ENCODE results near the gene HPN. TPM values are rescaled to one million over a fixed set of nuclear protein-coding genes. Genes with fewer than 3 reads are reported as not detected.

HPN gene
- total RNA-seq, 1 donor from 2014 or later = not detected

GRCh38 chr19:35079826-35080225 lies 38.3 kb downstream of the HPN start:
- DNase-seq (ENCODE audit: extremely low read depth, low read depth, low spot score) = no peak

- DNase-seq (ENCODE audit: extremely low read depth, low read depth, low spot score) = no peak
Observed at GRCh38 chr19:35080613-35081170, 39.2 kb downstream of the HPN start.

DNA sequence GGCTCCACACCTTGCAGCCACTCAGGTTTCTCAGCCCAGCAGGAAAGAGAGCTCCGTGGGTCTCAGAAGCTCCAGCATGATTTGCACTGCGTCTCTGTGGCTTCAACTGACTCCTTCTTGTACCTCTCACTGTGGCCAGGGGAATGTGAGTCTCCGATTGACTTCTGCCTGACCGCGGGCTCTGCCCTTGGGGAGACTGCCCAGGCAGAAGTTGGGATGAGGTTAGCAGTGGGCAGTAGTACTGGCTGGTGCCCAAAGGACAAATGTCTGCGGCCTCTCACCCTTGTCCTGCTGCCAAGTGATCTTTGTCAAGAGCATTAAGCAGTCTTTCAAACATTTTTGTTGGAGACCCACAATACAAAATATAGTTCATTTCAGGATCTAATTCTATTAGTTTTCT lies 39.7 kb downstream of the HPN start:
- DNase-seq (ENCODE audit: extremely low read depth, low read depth, low spot score) = no peak

DNA sequence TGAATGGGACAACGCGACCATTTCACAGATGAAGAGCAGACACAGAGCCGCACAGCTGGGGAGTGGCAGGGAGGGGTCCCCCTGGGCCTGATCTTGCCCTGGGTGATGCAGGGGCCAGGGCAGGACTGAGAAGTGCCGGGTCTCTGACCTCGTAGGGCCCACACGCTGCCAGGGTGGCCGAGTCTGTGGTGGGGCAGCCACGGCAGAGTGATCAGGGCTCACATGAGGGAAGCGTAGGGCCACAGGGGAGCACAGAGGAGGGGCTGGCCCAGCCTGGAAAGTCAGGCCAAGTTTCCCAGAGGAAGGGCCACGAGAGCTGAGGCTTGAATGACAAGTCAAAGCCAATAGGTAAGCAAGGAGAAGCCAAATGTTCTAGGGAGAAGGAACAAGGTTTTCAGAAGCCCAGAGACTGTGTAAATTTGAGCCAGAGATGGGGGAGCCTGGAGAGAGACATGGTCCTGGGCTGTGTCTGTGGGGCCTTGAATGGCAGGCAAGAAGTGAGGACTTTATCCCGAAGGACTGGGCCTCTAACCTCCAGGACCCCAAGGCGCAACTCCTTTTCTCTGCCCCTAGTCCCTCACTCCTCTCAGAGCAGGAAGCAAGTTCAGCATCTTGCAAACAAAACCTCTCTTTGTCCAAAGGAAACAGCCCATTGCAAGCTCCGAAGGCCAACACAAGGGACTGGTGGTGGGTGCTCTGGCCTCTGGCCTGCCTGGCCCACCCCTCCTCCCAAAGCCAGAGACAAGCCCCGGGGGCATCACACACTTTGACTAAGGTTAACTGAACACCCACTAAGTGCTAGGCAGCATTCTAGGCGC lies 42.4 kb downstream of the HPN start:
- DNase-seq (ENCODE audit: extremely low read depth, low read depth, low spot score) = no peak

GRCh38 chr19:35084509-35084762 lies 42.9 kb downstream of the HPN start:
- no peak for DNase-seq (ENCODE audit: extremely low read depth, low read depth, low spot score)

- DNase-seq (ENCODE audit: extremely low read depth, low read depth, low spot score) = no peak
Observed at GRCh38 chr19:35085947-35086346, 44.4 kb downstream of the HPN start.

- DNase-seq (ENCODE audit: extremely low read depth, low read depth, low spot score) = no peak
Observed at GRCh38 chr19:35086455-35086854, 44.9 kb downstream of the HPN start.

DNA sequence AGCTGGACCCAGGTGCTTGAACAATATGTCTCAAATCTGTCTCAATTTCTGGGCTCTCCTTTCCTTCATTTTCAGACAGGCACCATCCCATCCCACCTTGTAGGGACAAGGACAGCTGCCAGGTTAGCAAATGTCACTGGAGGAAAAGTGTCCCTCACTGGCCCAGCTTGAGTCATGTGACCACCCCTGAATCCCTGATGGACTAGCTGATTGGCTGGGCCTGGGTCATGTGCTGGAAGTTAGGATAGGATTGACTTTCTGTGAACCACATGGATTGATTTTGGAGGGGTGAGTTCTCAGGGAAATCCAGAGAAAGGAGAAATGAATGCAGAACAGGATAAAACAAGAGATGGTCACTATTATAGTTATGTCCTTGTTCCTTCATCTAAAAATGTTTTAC lies 45.9 kb downstream of the HPN start:
- DNase-seq (ENCODE audit: extremely low read depth, low read depth, low spot score) = no peak

GRCh38 chr19:35088131-35088913 lies 46.8 kb downstream of the HPN start:
- DNase-seq (ENCODE audit: extremely low read depth, low read depth, low spot score) = no peak

- no peak for DNase-seq (ENCODE audit: extremely low read depth, low read depth, low spot score)
Observed at GRCh38 chr19:35089554-35089953, 48.0 kb downstream of the HPN start.

- DNase-seq (ENCODE audit: extremely low read depth, low read depth, low spot score) = no peak
Observed at GRCh38 chr19:35090160-35090505, 48.6 kb downstream of the HPN start.

DNA sequence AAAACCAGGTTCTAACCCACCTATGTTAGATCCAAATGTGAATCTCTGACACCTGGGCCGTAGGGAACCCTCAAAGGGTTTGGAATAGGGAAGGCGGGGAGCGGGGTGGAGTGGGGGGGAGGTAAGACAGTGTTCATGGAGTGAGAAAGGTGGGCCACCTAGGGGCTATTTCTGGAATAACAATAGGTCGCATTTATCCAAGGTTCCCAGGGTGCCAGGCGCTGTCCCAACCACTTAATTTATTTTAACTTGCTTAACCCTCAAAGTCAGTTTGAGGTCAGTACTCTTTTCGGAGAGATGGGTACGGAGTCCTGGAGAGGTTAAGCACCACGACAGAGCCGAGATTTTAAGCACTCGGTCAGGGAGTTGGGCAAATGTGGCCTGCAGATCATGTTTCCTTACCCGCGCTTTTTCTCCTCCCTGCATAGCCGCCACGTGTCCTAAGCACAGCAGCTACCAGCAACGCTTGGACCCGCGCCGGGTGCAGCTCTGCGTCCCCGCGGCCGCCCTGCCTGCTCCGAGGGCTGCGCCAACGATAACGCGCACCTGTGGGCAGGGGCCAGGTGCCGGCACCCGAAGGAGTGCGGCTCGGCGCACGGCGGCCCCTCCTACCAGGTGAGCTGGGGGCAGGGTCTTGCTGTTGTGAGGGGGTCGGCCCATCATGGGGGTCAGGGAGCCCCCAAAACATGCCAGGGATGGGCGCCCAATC lies 49.1 kb downstream of the HPN start:
- DNase-seq (ENCODE audit: extremely low read depth, low read depth, low spot score) = peak; percentile 27

DNA sequence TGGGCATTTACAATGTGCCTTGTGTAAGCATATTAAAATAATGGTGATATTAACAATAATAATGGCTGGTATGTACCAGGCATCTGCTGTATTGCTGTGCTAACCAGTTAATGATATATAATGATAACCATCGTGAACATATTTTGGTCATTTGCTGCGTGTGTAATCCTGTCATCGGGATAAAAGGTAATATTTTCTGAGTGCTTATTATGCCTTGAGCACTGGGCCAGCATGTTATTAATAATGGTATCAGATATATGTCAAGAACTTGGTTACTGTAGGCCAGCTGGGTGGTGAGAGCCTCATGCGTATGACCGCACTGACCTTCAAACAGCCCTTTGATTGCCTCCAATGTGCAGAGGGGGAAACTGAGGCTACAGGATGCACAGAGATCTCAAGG lies 51.9 kb downstream of the HPN start:
- DNase-seq (ENCODE audit: extremely low read depth, low read depth, low spot score) = no peak

GRCh38 chr19:35093941-35094647 lies 52.6 kb downstream of the HPN start:
- DNase-seq (ENCODE audit: extremely low read depth, low read depth, low spot score) = no peak

GRCh38 chr19:35094656-35095055 lies 53.1 kb downstream of the HPN start:
- no peak for DNase-seq (ENCODE audit: extremely low read depth, low read depth, low spot score)

GRCh38 chr19:35095667-35096368 lies 54.3 kb downstream of the HPN start:
- DNase-seq (ENCODE audit: extremely low read depth, low read depth, low spot score) = no peak

DNA sequence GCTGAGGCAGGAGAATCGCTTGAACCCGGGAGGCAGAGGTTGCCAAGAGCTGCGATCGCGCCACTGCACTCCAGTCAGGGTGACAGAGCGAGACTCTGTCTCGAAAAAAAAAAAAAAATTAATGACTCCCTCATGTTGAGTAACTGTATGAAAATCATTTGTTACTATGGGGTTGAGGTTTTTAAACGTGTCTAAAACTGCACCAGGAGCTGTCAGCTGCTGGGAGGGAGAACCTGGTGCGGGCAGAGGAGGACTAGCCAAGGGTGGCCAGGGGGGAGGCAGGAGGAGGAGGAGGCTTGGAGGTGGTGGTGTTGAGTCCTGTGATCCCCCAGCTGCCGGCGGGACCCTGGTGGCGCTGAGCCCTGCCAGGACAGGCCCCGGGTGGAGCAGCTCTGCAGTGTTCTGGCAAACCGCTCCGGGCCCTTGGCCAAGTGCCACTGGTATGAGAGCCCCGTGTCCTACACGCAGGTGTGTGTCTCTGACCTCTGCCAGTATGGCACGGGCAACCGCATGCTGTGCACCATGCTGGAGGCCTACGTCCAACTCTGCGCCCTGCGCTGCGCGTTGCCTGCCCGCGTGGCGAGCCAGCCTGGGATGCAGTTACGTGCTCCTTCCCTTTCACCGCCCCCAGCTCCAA lies 57.0 kb downstream of the HPN start:
- DNase-seq (ENCODE audit: extremely low read depth, low read depth, low spot score) = no peak

GRCh38 chr19:35099155-35099896 lies 57.8 kb downstream of the HPN start:
- DNase-seq (ENCODE audit: extremely low read depth, low read depth, low spot score) = no peak

DNA sequence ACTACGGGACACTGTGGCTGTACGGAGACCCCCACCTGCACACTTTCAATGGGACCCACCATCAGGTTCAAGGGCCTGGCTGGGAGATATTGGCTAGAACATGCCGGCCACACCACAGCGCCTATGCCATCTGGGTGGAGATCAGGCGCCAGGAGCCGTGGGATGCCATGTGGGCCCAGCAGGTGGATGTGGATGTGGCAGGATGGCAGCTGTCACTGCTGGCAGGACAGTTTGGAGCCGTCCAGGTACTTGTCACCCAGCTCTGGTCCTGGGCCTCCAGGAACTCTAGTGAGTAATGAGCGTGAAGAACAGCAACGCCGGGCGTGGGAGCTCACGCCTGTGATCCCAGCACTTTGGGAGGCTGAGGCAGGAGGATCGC lies 58.4 kb downstream of the HPN start:
- DNase-seq (ENCODE audit: extremely low read depth, low read depth, low spot score) = no peak
